ENCODE results near the gene NHSL1. TPM values are rescaled to one million over a fixed set of nuclear protein-coding genes. Genes with fewer than 3 reads are reported as not detected.
A peak's percentile ranks its signal among the peaks of the same experiment; 100 is the strongest.

NHSL1 gene
- total RNA-seq, 2 donors from 2014 or later, result 82.8 to 94.8 TPM

DNA sequence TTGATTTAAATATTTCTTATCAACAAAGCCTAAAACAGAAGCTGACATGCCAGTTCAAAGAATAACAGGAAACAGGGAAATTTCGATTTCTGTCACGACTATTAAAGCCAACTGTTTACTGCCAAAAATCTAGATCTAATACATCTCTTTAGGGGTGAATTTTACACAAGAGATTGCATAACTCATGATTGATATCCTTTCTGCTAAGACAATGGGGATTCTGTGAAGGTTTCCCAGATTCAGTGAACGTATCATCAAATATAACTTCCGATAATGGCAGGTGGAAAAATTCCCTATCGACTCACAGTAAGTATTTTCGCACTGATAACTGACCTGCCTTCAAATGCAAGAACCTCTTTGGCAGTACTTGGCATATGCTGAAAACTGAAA, 42.9 kb downstream of the NHSL1 start:
- H3K9me3 ChIP-seq, result no peaks in the 10 kb centered on the region
- no peaks in the 10 kb centered on the region for H3K36me3 ChIP-seq
- no peaks in the 10 kb centered on the region for H3K27me3 ChIP-seq
- no peak for DNase-seq
- intact Hi-C loops (cut with DNase I), result no loop called here
- peak overlapping the region in 1 of 2 donors; percentile 30 for H3K9ac ChIP-seq (ENCODE audit: low read depth in 2 of 2, low read length in 2 of 2)
- TF ChIP-seq, protein P1, sequence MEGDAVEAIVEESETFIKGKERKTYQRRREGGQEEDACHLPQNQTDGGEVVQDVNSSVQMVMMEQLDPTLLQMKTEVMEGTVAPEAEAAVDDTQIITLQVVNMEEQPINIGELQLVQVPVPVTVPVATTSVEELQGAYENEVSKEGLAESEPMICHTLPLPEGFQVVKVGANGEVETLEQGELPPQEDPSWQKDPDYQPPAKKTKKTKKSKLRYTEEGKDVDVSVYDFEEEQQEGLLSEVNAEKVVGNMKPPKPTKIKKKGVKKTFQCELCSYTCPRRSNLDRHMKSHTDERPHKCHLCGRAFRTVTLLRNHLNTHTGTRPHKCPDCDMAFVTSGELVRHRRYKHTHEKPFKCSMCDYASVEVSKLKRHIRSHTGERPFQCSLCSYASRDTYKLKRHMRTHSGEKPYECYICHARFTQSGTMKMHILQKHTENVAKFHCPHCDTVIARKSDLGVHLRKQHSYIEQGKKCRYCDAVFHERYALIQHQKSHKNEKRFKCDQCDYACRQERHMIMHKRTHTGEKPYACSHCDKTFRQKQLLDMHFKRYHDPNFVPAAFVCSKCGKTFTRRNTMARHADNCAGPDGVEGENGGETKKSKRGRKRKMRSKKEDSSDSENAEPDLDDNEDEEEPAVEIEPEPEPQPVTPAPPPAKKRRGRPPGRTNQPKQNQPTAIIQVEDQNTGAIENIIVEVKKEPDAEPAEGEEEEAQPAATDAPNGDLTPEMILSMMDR (IDR thresholded peaks at IDR 0.05), result no peak
- H3K4me3 ChIP-seq, result no peak overlapping the region
- peak overlapping the region; percentile 42 for H3K27ac ChIP-seq
- H3K4me1 ChIP-seq, result peaks cover 5% of the 10 kb centered on the region

DNA sequence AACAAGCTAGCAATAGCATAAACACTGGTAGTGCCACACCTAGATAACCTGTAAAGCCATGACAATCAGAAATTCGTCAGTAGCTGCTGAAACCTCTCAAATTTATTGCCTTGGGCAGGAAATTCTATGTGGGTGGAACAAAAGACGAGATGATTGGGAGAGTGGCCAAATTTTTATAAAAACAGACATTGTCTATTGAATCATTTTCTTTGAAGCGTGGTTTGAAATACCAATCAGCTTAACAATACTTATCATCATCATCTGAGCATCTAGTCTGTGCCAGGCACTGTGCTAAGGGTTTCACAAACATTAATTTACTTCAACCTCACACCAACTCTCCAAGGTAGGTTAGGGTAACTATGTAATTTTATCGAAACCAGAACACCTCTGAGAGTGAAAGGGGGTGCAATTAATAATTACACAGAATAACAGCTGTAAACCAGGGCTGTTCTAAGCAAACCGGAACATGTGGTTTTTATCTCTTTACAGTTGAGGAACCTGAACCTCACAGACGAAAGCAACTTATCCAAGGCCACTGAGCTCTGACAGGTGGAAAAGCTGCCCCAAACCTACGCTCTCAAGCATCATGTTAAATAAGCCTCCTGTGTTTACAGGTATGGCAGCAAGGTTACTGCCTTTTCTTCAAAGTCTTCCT, 43.4 kb downstream of the NHSL1 start:
- DNase-seq, result no peak
- Histone ChIP-seq H3K27ac (peak overlapping the region; percentile 42), H3K4me1 (peaks cover 5% of the 10 kb centered on the region), H3K4me3 (no peak overlapping the region), H3K27me3 (no peaks in the 10 kb centered on the region), H3K9ac (ENCODE audit: low read depth in 2 of 2, low read length in 2 of 2) (peak overlapping the region in 1 of 2 donors; percentile 30), H3K9me3 (no peaks in the 10 kb centered on the region), H3K36me3 (no peaks in the 10 kb centered on the region)
- intact Hi-C loops (cut with DNase I), result no loop called here
- TF ChIP-seq, protein P1 (IDR thresholded peaks at IDR 0.05), result no peak

DNA sequence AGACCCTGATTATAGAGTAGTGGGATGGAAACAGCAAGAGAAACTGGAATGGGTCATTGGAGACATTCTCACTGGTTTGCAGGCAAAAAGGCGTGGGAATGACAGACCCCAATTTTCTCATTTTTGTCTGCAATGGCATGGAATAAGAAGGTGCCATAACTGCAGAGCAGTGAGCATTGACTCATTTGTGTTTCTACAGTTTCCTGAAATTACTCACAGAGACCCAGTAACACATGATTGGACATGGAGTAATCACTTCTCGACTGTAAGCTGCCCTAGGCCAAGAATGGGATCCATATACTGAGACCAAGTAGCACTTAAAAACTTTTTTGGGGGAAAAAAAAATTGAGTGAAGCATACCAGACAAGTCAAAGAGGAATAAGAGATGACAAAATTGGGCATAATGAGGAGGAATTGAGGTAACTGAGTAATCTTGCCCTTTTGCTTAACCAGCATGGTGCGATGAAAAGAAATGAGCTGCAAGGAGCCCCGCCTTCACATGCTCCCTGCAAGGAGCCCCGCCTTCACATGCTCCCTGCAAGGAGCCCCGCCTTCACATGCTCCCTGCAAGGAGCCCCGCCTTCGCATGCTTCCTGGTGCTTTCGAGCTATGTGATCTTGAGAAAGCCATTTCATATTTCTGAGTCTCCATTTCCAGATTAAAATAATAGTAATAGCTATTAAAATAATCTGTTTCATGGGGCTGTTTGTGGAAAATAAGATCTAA, 44.1 kb downstream of the NHSL1 start:
- H3K4me1 ChIP-seq, result peaks cover 5% of the 10 kb centered on the region
- TF ChIP-seq, protein P1 (IDR thresholded peaks at IDR 0.05), result no peak
- no peaks in the 10 kb centered on the region for H3K9me3 ChIP-seq
- H3K36me3 ChIP-seq, result no peaks in the 10 kb centered on the region
- intact Hi-C loops (cut with DNase I), result no loop called here
- peak overlapping the region; percentile 42 for H3K27ac ChIP-seq
- H3K27me3 ChIP-seq, result no peaks in the 10 kb centered on the region
- H3K4me3 ChIP-seq, result no peak overlapping the region
- peak; percentile 80 for DNase-seq
- H3K9ac ChIP-seq (ENCODE audit: low read depth in 2 of 2, low read length in 2 of 2), result peak overlapping the region in 1 of 2 donors; percentile 30

DNA sequence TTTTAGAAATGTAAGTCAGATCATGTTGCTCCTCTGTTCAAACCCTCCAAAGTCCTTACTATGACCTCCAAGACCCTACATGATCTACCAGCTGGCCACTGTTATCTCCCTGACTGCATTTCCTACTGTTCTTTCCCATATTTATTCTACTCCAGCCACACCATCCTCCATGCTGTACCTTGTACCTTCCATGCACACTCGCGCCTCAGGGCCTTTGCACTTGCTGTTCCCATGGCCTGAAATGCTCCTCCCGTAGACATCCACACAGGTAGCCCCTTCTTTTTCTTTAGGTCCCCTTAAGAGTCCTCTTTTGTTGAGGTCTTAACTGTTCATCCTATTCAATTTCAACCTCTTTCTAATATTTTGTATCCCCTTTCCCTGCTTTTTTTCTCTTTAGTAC, 48.3 kb downstream of the NHSL1 start:
- no peak for DNase-seq
- intact Hi-C loops (cut with DNase I), result no loop called here
- H3K36me3 ChIP-seq, result no peaks in the 10 kb centered on the region
- no peak overlapping the region for H3K4me3 ChIP-seq
- no peaks in the 10 kb centered on the region for H3K9me3 ChIP-seq
- TF ChIP-seq, protein P1 (IDR thresholded peaks at IDR 0.05), result no peak
- H3K4me1 ChIP-seq, result peaks cover 5% of the 10 kb centered on the region
- H3K9ac ChIP-seq (ENCODE audit: low read depth in 2 of 2, low read length in 2 of 2), result no peak overlapping the region
- H3K27ac ChIP-seq, result no peak overlapping the region
- H3K27me3 ChIP-seq, result no peaks in the 10 kb centered on the region

DNA sequence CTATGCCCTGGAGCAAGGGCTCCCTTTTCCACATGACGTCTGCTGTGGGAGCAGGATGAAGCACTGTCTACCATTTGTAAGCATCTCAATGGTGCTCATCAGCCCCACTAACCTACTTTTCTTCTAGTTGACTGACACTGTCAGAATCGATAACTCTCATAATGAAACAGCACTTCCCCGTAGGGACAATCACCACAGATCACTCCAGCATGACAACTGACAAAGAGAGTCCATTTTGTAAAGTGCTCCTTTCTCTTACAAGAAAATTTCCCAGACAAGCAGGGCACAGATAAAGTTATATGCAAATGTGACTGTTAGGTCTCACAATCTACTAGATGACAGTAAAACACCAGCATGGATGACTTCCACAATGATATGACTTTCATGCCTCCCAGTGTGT, 48.8 kb downstream of the NHSL1 start:
- TF ChIP-seq, protein P1 (IDR thresholded peaks at IDR 0.05), result no peak
- no peak overlapping the region for H3K27ac ChIP-seq

More for the DNA sequence above, 48.8 kb downstream of the NHSL1 start:
- H3K4me1 ChIP-seq, result peaks cover 5% of the 10 kb centered on the region
- DNase-seq, result no peak
- intact Hi-C loops (cut with DNase I), result no loop called here
- H3K9me3 ChIP-seq, result no peaks in the 10 kb centered on the region
- no peak overlapping the region for H3K9ac ChIP-seq (ENCODE audit: low read depth in 2 of 2, low read length in 2 of 2)
- H3K36me3 ChIP-seq, result no peaks in the 10 kb centered on the region
- H3K4me3 ChIP-seq, result no peak overlapping the region
- no peaks in the 10 kb centered on the region for H3K27me3 ChIP-seq
